Mesenchymal stem cell (in vitro differentiated cells and primary cell): ENCODE measurements around the gene MDH2.
"Not testable (repeated sequence)": the region's sequence is repeated elsewhere in the genome, so short reads cannot be mapped to it uniquely, and the experiment has no call there.

Experiments used
- DNase-seq: peaks from one replicate; pipeline ENCODE4 v3.0.0-alpha.2; 2013
- H2AFZ ChIP-seq: one replicate; pipeline ENCODE4 v1.6.1; 2013; ENCODE audit warnings: low read depth, mild to moderate bottlenecking, control low read depth, inconsistent platforms, low read length, moderate library complexity
- H2AK5ac ChIP-seq: 2 replicates; pipeline ENCODE4 v1.6.1; 2013; ENCODE audit warnings: low read length, moderate library complexity, mild to moderate bottlenecking, inconsistent platforms; ENCODE audit not compliant: severe bottlenecking
- H2BK120ac ChIP-seq: one replicate; pipeline ENCODE4 v1.6.1; 2013; ENCODE audit warnings: low read depth, mild to moderate bottlenecking, inconsistent platforms, low read length, moderate library complexity
- H2BK12ac ChIP-seq, 2 experiments: one replicate each; pipeline ENCODE4 v1.6.1; 2013; ENCODE audit warnings: inconsistent platforms in 2 of 2, low read length in 2 of 2, mild to moderate bottlenecking in 2 of 2, moderate library complexity in 2 of 2, control low read depth in 1 of 2
- H2BK15ac ChIP-seq: one replicate; pipeline ENCODE4 v1.6.1; 2013; ENCODE audit warnings: mild to moderate bottlenecking, low read depth, inconsistent platforms; ENCODE audit not compliant: poor library complexity, severe bottlenecking
- H2BK5ac ChIP-seq: 2 replicates; pipeline ENCODE4 v1.6.1; 2013; ENCODE audit warnings: low read depth, mild to moderate bottlenecking, low read length, control low read depth, inconsistent platforms; ENCODE audit not compliant: poor library complexity, severe bottlenecking
- H3K14ac ChIP-seq, 2 experiments: one replicate each; pipeline ENCODE4 v1.6.1; 2013; ENCODE audit warnings: inconsistent platforms in 2 of 2, low read length in 2 of 2, control low read depth in 1 of 2, mild to moderate bottlenecking in 1 of 2, moderate library complexity in 1 of 2
- H3K18ac ChIP-seq, 2 experiments: one replicate each; pipeline ENCODE4 v1.6.1; 2013; ENCODE audit warnings: inconsistent platforms in 2 of 2, low read length in 2 of 2, control low read depth in 1 of 2, low read depth in 1 of 2, mild to moderate bottlenecking in 1 of 2
- H3K23ac ChIP-seq, 2 experiments: one replicate each; pipeline ENCODE4 v1.6.1; 2013; ENCODE audit warnings: inconsistent platforms in 2 of 2, low read length in 2 of 2, mild to moderate bottlenecking in 2 of 2, moderate library complexity in 2 of 2, control low read depth in 1 of 2
- H3K27ac ChIP-seq: 2 replicates; pipeline ENCODE4 v1.5.1; 2013; ENCODE audit warnings: mild to moderate bottlenecking, moderate library complexity, low read length, control low read depth, inconsistent platforms; ENCODE audit not compliant: poor library complexity, severe bottlenecking
- H3K27me3 ChIP-seq, 2 experiments: 2 replicates each; pipeline versions ENCODE4 v1.6.1 to v1.7.0; 2013; ENCODE audit warnings: low read length in 2 of 2, mild to moderate bottlenecking in 2 of 2, moderate library complexity in 2 of 2, control low read depth in 1 of 2, inconsistent platforms in 1 of 2; ENCODE audit not compliant: control insufficient read depth in 1 of 2, insufficient read depth in 1 of 2
- H3K36me3 ChIP-seq, 2 experiments: 2 replicates each; pipeline versions ENCODE4 v1.6.1 to v1.7.0; 2013; ENCODE audit warnings: low read length in 2 of 2, control low read depth in 1 of 2, inconsistent platforms in 1 of 2, low read depth in 1 of 2, mild to moderate bottlenecking in 1 of 2; ENCODE audit not compliant: insufficient read depth in 2 of 2, control insufficient read depth in 1 of 2
- H3K4ac ChIP-seq, 2 experiments: one replicate each; pipeline ENCODE4 v1.6.1; 2013; ENCODE audit warnings: inconsistent platforms in 2 of 2, low read length in 2 of 2, mild to moderate bottlenecking in 2 of 2, moderate library complexity in 2 of 2, control low read depth in 1 of 2, low read depth in 1 of 2
- H3K4me1 ChIP-seq: 2 replicates; pipeline ENCODE4 v1.6.1; 2013; ENCODE audit warnings: low read depth, low read length, control low read depth; ENCODE audit not compliant: control insufficient read depth, insufficient read depth
- H3K4me2 ChIP-seq: 2 replicates; pipeline ENCODE4 v1.6.1; 2013; ENCODE audit warnings: low read length, mild to moderate bottlenecking, inconsistent platforms; ENCODE audit not compliant: poor library complexity, severe bottlenecking
- H3K4me3 ChIP-seq, 2 experiments: 2 replicates each; pipeline versions ENCODE4 v1.5.1 to v1.7.0; 2013; ENCODE audit warnings: low read length in 2 of 2, mild to moderate bottlenecking in 2 of 2, control low read depth in 1 of 2, low read depth in 1 of 2; ENCODE audit not compliant: insufficient read depth in 1 of 2
- H3K79me1 ChIP-seq: replicated peaks from 2 replicates; pipeline ENCODE4 v1.6.1; 2013; ENCODE audit warnings: mild to moderate bottlenecking, control low read depth, low read length, inconsistent platforms; ENCODE audit not compliant: poor library complexity, severe bottlenecking
- H3K9ac ChIP-seq: 2 replicates; pipeline ENCODE4 v1.7.0; 2013; ENCODE audit warnings: mild to moderate bottlenecking, low read length, moderate library complexity
- H3K9me3 ChIP-seq: 2 replicates; pipeline ENCODE4 v1.7.0; 2013; ENCODE audit warnings: mild to moderate bottlenecking, low read length; ENCODE audit not compliant: control insufficient read depth
- H4K8ac ChIP-seq: one replicate; pipeline ENCODE4 v1.6.1; 2013; ENCODE audit warnings: inconsistent platforms, mild to moderate bottlenecking, low read length, moderate library complexity
- H4K91ac ChIP-seq: one replicate; pipeline ENCODE4 v1.6.1; 2013; ENCODE audit warnings: mild to moderate bottlenecking, low read length, inconsistent platforms
- WGBS: methylation state at CpG from one replicate; pipeline ENCODE4 v1.1.7; 2013; ENCODE audit warnings: mixed read lengths; 5-methylcytosine and 5-hydroxymethylcytosine counted together

The MDH2 gene

DNA sequence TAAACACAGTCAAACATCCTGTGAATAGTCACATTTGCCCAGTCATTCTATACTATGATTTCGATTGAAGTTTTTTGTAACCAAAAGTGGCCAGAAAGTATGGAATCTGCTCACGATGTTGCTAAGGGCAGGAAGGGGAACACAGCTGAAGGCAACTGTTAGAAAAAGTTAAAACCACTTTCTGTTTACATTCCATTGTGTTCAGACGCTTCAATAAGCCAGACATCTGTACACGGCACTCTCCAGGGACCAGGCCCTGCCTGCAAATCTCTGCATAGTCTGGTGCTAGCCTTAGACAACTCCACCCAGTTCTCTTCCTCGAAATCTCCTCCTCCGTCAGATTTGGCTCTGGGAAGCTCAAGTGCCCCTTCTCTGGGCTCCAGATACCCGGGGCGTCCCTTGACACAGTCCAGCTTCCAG, 36.5 kb upstream of the MDH2 start:
- WGBS: 7% methylated on average over 8 of the region's 8 CpGs
- Histone ChIP-seq H3K27me3 (no peaks in the 10 kb centered on the region), H2AK5ac (no peak overlapping the region), H3K4me3 (no peak overlapping the region), H4K91ac (peak overlapping the region; percentile 82), H3K9ac (peak overlapping the region; percentile 3), H2BK12ac (no peak overlapping the region), H3K4ac (peak overlapping the region in 1 of 2 experiments; percentile 46), H2BK120ac (no peak overlapping the region), H3K36me3 (peaks cover 19 to 24% of the 10 kb centered on the region in 2 experiments), H3K27ac (peak overlapping the region; percentile 43), H3K18ac (peak overlapping the region in 1 of 2 experiments; percentile 87), H3K4me2 (no peak overlapping the region), H3K23ac (no peak overlapping the region), H3K14ac (no peak overlapping the region), H4K8ac (peak overlapping the region; percentile 72), H2AFZ (no peak overlapping the region), H2BK5ac (no peak overlapping the region), H3K79me1 (peaks cover 3% of the 10 kb centered on the region), H2BK15ac (no peak overlapping the region), H3K9me3 (no peaks in the 10 kb centered on the region), H3K4me1 (peaks cover 2% of the 10 kb centered on the region)
- DNase-seq: peak; percentile 92

DNA sequence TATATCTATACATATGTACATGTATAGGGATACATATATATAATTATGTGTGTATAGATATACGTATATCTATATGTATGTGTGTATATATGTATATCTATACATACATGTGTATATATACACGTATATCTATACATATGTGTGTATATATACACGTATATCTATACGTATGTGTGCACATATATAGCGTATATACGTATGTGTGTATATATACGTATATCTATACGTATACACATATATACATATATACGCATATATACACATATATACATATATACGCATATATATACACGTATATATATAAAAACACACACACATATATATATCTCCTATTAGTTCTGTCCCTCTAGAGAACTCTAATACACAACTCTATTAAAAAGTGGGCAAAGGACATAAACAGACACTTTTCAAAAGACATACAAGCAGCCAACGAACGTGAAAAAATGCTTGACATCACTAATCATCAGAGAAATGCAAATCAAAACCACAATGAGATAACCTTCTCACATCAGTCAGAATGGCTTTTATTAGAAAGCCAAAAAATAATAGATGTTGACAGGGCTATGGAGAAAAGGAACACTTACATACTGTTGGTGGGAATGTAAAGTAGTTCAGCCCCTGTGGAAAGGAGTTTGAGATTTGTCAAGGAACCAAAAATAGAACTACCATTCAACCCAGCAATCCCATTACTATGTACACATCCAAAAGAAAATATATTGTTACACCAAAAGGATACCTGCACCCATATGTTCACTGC, 31.5 kb upstream of the MDH2 start:
- Histone ChIP-seq H2AK5ac (no peak overlapping the region), H3K9ac (no peak overlapping the region), H2BK12ac (no peak overlapping the region), H3K36me3 (peaks cover 28 to 37% of the 10 kb centered on the region in 2 experiments), H3K9me3 (no peaks in the 10 kb centered on the region), H2BK15ac (no peak overlapping the region), H2BK120ac (no peak overlapping the region), H3K79me1 (peaks cover under 1% of the 10 kb centered on the region), H3K27ac (no peak overlapping the region), H3K27me3 (no peaks in the 10 kb centered on the region), H3K4me1 (peaks cover 2% of the 10 kb centered on the region), H3K4me3 (no peak overlapping the region), H3K18ac (no peak overlapping the region), H3K14ac (no peak overlapping the region), H4K8ac (no peak overlapping the region), H3K4ac (no peak overlapping the region), H3K23ac (no peak overlapping the region), H4K91ac (no peak overlapping the region), H2AFZ (no peak overlapping the region), H3K4me2 (no peak overlapping the region), H2BK5ac (no peak overlapping the region)
- WGBS: 98% methylated on average over 8 of the region's 13 CpGs
- DNase-seq: peak; percentile 16

DNA sequence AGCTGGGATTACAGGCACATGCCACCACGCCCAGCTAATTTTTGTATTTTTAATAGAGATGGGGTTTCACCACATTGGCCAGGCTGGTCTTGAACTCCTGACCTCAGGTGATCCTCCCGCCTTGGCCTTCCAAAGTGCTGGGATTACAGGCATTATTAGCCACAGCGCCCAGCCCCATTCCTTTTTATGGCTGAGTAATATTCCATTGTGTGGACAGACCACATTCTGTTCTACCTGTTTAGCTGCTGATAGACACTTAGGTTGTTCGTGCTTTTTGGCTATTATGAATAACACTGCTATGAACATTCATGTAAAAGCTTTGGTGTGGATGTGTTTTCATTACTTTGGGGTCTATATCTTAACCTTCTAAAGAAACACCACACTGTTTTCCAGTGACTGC, 29.4 kb upstream of the MDH2 start:
- 100% methylated on average over 3 of the region's 4 CpGs for WGBS

DNA sequence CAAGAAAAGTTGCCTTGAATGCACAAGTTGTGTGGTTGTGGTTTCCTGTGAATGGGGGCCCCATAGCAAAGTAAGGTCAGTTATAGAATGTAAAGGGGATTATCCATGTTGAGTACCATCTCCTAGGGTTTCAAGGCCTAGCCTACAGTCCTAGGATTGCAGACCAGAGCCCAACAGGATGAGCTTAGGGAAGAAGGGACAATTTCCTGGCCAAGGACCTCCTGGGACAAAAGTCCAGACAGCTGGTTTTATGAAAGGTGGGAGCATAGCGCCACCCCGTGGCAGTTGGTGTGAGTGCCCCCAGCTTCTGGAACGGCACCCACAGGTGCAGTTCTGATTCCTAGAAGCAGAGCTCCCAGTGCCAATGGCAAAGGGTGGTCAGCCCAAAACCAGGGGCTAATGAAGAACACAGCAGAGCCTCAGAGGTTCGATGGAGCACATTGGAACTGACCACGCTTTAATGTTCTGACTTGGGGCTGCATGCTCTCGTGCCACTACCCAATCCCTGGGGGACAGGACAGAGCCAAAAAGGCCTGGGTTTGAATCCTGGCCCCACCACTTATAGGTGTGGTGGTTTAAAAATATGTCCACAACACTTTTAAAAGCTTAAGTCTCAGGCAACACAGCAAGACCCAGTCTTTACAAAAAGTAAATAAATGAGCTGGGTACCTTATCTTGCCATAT, 27.7 kb upstream of the MDH2 start:
- H4K8ac ChIP-seq: no peak overlapping the region
- H3K4me3 ChIP-seq: no peak overlapping the region
- H2BK12ac ChIP-seq: no peak overlapping the region
- H3K79me1 ChIP-seq: peaks cover 4% of the 10 kb centered on the region
- H3K36me3 ChIP-seq: peaks cover 40 to 53% of the 10 kb centered on the region in 2 experiments
- H2AK5ac ChIP-seq: no peak overlapping the region
- H2BK5ac ChIP-seq: no peak overlapping the region
- H3K18ac ChIP-seq: no peak overlapping the region
- H3K27ac ChIP-seq: no peak overlapping the region
- peak; percentile 70 for DNase-seq
- no peak overlapping the region for H3K23ac ChIP-seq
- no peaks in the 10 kb centered on the region for H3K4me1 ChIP-seq
- H3K27me3 ChIP-seq: no peaks in the 10 kb centered on the region
- H3K4ac ChIP-seq: no peak overlapping the region
- no peak overlapping the region for H2AFZ ChIP-seq
- no peak overlapping the region for H3K9ac ChIP-seq
- no peak overlapping the region for H4K91ac ChIP-seq
- 43% methylated on average over 6 of the region's 6 CpGs for WGBS
- H2BK120ac ChIP-seq: no peak overlapping the region
- no peak overlapping the region for H2BK15ac ChIP-seq
- no peak overlapping the region for H3K14ac ChIP-seq
- no peaks in the 10 kb centered on the region for H3K9me3 ChIP-seq
- H3K4me2 ChIP-seq: no peak overlapping the region

More for the DNA sequence above, 29.4 kb upstream of the MDH2 start:
- not testable (repeated sequence) for H3K27ac ChIP-seq, H4K91ac ChIP-seq, H3K14ac ChIP-seq, H3K18ac ChIP-seq, H3K79me1 ChIP-seq, H3K4me3 ChIP-seq, H2BK12ac ChIP-seq, H2AFZ ChIP-seq, H2BK15ac ChIP-seq, H3K4me1 ChIP-seq, H2BK5ac ChIP-seq, H3K9me3 ChIP-seq, H2BK120ac ChIP-seq, H2AK5ac ChIP-seq, H3K9ac ChIP-seq, H4K8ac ChIP-seq, H3K27me3 ChIP-seq, H3K23ac ChIP-seq, DNase-seq, H3K4me2 ChIP-seq, H3K4ac ChIP-seq
- H3K36me3 ChIP-seq: peaks cover 38 to 51% of the 10 kb centered on the region in 2 experiments
